ENCODE data around the gene CIDEB. TPM values are rescaled to one million over a fixed set of nuclear protein-coding genes. Genes with fewer than 3 reads are reported as not detected.

CIDEB gene
- total and polyA plus RNA-seq, 10 of the 15 experiments (the other 5 are each of a cell fraction or from before 2014, with no cell fraction given): 0.34 to 6.3 (median 3.2) TPM

DNA sequence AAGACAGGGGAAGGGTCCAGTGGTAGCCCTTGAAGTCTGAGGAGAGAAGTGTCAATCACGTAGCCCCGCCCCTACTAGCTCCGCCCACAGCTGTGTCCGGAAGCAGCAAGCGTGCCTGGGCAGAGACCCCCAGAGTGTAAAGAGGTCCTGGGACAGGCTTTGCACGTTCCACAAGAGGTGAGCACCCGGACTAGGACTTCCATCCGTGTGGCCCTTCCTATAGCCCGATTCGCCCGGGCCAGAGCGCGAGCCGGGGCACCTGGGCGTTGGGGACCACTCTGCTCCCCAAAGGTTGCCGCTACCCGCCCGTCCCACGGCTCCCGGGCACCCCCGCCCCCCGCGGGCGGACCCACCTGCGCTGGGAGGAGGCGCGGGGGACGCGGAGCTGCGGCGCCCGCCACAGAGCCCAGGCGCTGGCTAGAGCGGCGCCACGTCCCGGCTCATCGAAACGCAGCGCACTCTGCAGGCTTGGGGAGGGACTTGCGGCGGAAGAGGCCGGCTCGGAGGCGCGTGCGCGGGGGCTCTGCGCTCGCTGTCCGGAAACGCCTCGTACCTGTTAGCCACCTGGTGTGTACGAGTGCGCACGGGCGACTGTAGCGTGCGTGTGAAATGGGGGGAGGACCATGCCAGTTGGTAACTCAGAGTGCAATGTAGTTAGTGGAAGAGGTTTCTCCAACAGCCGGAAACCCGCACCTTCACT, 36.5 kb downstream of the CIDEB start, which contains the start of gene RABGGTA (continued):
- TF ChIP-seq, protein P1, sequence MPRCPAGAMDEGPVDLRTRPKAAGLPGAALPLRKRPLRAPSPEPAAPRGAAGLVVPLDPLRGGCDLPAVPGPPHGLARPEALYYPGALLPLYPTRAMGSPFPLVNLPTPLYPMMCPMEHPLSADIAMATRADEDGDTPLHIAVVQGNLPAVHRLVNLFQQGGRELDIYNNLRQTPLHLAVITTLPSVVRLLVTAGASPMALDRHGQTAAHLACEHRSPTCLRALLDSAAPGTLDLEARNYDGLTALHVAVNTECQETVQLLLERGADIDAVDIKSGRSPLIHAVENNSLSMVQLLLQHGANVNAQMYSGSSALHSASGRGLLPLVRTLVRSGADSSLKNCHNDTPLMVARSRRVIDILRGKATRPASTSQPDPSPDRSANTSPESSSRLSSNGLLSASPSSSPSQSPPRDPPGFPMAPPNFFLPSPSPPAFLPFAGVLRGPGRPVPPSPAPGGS (IDR thresholded peaks at IDR 0.05; ENCODE audit: borderline replicate concordance, insufficient read depth, low read depth, low read length, poor library complexity, severe bottlenecking): peak; percentile 85
- peak; percentile 90 for TF ChIP-seq TCF3 (IDR thresholded peaks at IDR 0.05; ENCODE audit: borderline replicate concordance, insufficient read depth, low read depth, low read length)
- TF ChIP-seq NR2F1 (conservative IDR thresholded peaks at IDR 0.05): peak; percentile 64
- no peak for TF ChIP-seq NFIC (IDR thresholded peaks at IDR 0.05; ENCODE audit: low read depth, low read length)
- no peak for TF ChIP-seq NR2C2 (IDR thresholded peaks at IDR 0.05; ENCODE audit: borderline replicate concordance, control insufficient read depth, insufficient read length, low read depth)
- TF ChIP-seq POU2F2 (IDR thresholded peaks at IDR 0.05; ENCODE audit: borderline replicate concordance, low read depth, low read length): no peak; the same call in 2 of the 3 replicates
- TF ChIP-seq HDGF (IDR thresholded peaks at IDR 0.05): no peak
- peak; percentile 86 for TF ChIP-seq CREM (IDR thresholded peaks at IDR 0.05; ENCODE audit: low read depth)
- TF ChIP-seq STAT1 (conservative IDR thresholded peaks at IDR 0.05): peak; percentile 91
- TF ChIP-seq, protein P2, sequence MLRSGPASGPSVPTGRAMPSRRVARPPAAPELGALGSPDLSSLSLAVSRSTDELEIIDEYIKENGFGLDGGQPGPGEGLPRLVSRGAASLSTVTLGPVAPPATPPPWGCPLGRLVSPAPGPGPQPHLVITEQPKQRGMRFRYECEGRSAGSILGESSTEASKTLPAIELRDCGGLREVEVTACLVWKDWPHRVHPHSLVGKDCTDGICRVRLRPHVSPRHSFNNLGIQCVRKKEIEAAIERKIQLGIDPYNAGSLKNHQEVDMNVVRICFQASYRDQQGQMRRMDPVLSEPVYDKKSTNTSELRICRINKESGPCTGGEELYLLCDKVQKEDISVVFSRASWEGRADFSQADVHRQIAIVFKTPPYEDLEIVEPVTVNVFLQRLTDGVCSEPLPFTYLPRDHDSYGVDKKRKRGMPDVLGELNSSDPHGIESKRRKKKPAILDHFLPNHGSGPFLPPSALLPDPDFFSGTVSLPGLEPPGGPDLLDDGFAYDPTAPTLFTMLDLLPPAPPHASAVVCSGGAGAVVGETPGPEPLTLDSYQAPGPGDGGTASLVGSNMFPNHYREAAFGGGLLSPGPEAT (IDR thresholded peaks at IDR 0.05; ENCODE audit: low read depth): 0 out of 2 replicates have a peak, but pooled peaks have one; percentile 68
- peak; percentile 97; the same call in 1 of the 2 replicates for TF ChIP-seq ZNF207 (IDR thresholded peaks at IDR 0.05; ENCODE audit: borderline replicate concordance)
- TF ChIP-seq NFYA (IDR thresholded peaks at IDR 0.05; ENCODE audit: borderline replicate concordance, low read depth, low read length): no peak
- peak; percentile 36; the same call in 1 of the 2 replicates for TF ChIP-seq BCL11A (IDR thresholded peaks at IDR 0.05; ENCODE audit: low read depth, low read length)
- TF ChIP-seq, protein P3, sequence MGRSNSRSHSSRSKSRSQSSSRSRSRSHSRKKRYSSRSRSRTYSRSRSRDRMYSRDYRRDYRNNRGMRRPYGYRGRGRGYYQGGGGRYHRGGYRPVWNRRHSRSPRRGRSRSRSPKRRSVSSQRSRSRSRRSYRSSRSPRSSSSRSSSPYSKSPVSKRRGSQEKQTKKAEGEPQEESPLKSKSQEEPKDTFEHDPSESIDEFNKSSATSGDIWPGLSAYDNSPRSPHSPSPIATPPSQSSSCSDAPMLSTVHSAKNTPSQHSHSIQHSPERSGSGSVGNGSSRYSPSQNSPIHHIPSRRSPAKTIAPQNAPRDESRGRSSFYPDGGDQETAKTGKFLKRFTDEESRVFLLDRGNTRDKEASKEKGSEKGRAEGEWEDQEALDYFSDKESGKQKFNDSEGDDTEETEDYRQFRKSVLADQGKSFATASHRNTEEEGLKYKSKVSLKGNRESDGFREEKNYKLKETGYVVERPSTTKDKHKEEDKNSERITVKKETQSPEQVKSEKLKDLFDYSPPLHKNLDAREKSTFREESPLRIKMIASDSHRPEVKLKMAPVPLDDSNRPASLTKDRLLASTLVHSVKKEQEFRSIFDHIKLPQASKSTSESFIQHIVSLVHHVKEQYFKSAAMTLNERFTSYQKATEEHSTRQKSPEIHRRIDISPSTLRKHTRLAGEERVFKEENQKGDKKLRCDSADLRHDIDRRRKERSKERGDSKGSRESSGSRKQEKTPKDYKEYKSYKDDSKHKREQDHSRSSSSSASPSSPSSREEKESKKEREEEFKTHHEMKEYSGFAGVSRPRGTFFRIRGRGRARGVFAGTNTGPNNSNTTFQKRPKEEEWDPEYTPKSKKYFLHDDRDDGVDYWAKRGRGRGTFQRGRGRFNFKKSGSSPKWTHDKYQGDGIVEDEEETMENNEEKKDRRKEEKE (IDR thresholded peaks at IDR 0.05): 0 out of 2 replicates have a peak, but pooled peaks have one; percentile 28
- TF ChIP-seq, protein P4, sequence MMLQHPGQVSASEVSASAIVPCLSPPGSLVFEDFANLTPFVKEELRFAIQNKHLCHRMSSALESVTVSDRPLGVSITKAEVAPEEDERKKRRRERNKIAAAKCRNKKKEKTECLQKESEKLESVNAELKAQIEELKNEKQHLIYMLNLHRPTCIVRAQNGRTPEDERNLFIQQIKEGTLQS (IDR thresholded peaks at IDR 0.05; ENCODE audit: borderline replicate concordance, extremely low read depth, low read depth, low read length): no peak
- TF ChIP-seq LARP7 (IDR thresholded peaks at IDR 0.05): peak; percentile 99
- TF ChIP-seq CEBPB (IDR thresholded peaks at IDR 0.05; ENCODE audit: borderline replicate concordance in 1 of 2, low read depth in 2 of 2, low read length in 2 of 2): no peak
- TF ChIP-seq CBX5 (IDR thresholded peaks at IDR 0.05; ENCODE audit: low read depth): 0 out of 2 replicates have a peak, but pooled peaks have one; percentile 49
- 0 out of 2 replicates have a peak, but pooled peaks have one; percentile 30 for TF ChIP-seq JUND (IDR thresholded peaks at IDR 0.05; ENCODE audit: low read depth, low read length)
- TF ChIP-seq JUNB (IDR thresholded peaks at IDR 0.05): no peak
- TF ChIP-seq IKZF2 (IDR thresholded peaks at IDR 0.05): peak in 1 of 2 experiments; percentile 41; a peak in 2 of 4 replicates
- TF ChIP-seq ZZZ3 (IDR thresholded peaks at IDR 0.05; ENCODE audit: control insufficient read depth, insufficient read length, low read depth): no peak
